Measurements from ENCODE around the gene LYVE1. TPM values are rescaled to one million over a fixed set of nuclear protein-coding genes. Genes with fewer than 3 reads are reported as not detected.
"Not testable (repeated sequence)": the region's sequence is repeated elsewhere in the genome, so short reads cannot be mapped to it uniquely, and the experiment has no call there.

LYVE1 gene
- total and polyA plus RNA-seq, 4 donors = 12.5 to 56.5 (median 31.3) TPM

GRCh38 chr11:10595840-10596239 is 27.4 kb upstream of the LYVE1 start:
- H3K4me3 ChIP-seq (ENCODE audit: low read depth, low read length); H3K4me1 ChIP-seq (ENCODE audit: control insufficient read depth, insufficient read depth, low read length); H3K27me3 ChIP-seq (ENCODE audit: control insufficient read depth, insufficient read depth, low read length); H3K9me3 ChIP-seq (ENCODE audit: control insufficient read depth, insufficient read depth, low read length); H3K27ac ChIP-seq (ENCODE audit: low read depth, low read length); H3K36me3 ChIP-seq (ENCODE audit: control insufficient read depth, insufficient read depth, low read length); DNase-seq (ENCODE audit: low read depth in 4 of 6, low spot score in 6 of 6): not testable (repeated sequence)
- WGBS (ENCODE audit: insufficient coverage) = no CpG with 5 or more reads among the region's 2 CpGs

- no peaks in the 10 kb centered on the region for H3K4me1 ChIP-seq (ENCODE audit: control insufficient read depth, insufficient read depth, low read length)
- H3K27me3 ChIP-seq (ENCODE audit: control insufficient read depth, insufficient read depth, low read length) = no peaks in the 10 kb centered on the region
- no peaks in the 10 kb centered on the region for H3K9me3 ChIP-seq (ENCODE audit: control insufficient read depth, insufficient read depth, low read length)
- no peak overlapping the region for H3K4me3 ChIP-seq (ENCODE audit: low read depth, low read length)
- H3K36me3 ChIP-seq (ENCODE audit: control insufficient read depth, insufficient read depth, low read length) = no peaks in the 10 kb centered on the region
- WGBS (ENCODE audit: insufficient coverage) = no CpG with 5 or more reads among the region's 4 CpGs
- H3K27ac ChIP-seq (ENCODE audit: low read depth, low read length) = no peak overlapping the region
- DNase-seq (ENCODE audit: low read depth in 4 of 6, low spot score in 6 of 6) = no peak
Observed at GRCh38 chr11:10594407-10594806, 25.9 kb upstream of the LYVE1 start.

GRCh38 chr11:10592331-10592730 is 23.9 kb upstream of the LYVE1 start:
- peak in 1 of 6 donors; percentile 44 for DNase-seq (ENCODE audit: low read depth in 4 of 6, low spot score in 6 of 6)
- Histone ChIP-seq H3K4me3 (ENCODE audit: low read depth, low read length) (no peak overlapping the region), H3K36me3 (ENCODE audit: control insufficient read depth, insufficient read depth, low read length) (no peaks in the 10 kb centered on the region), H3K27me3 (ENCODE audit: control insufficient read depth, insufficient read depth, low read length) (no peaks in the 10 kb centered on the region), H3K4me1 (ENCODE audit: control insufficient read depth, insufficient read depth, low read length) (no peaks in the 10 kb centered on the region), H3K9me3 (ENCODE audit: control insufficient read depth, insufficient read depth, low read length) (no peaks in the 10 kb centered on the region), H3K27ac (ENCODE audit: low read depth, low read length) (no peak overlapping the region)
- no CpG with 5 or more reads among the region's 2 CpGs for WGBS (ENCODE audit: insufficient coverage)

- H3K36me3 ChIP-seq (ENCODE audit: control insufficient read depth, insufficient read depth, low read length) = no peaks in the 10 kb centered on the region
- H3K4me1 ChIP-seq (ENCODE audit: control insufficient read depth, insufficient read depth, low read length) = no peaks in the 10 kb centered on the region
- DNase-seq (ENCODE audit: low read depth in 4 of 6, low spot score in 6 of 6) = no peak
- WGBS (ENCODE audit: insufficient coverage) = 50% methylated on average over 1 of the region's 2 CpGs
- no peak overlapping the region for H3K4me3 ChIP-seq (ENCODE audit: low read depth, low read length)
- no peaks in the 10 kb centered on the region for H3K27me3 ChIP-seq (ENCODE audit: control insufficient read depth, insufficient read depth, low read length)
- no peak overlapping the region for H3K27ac ChIP-seq (ENCODE audit: low read depth, low read length)
- no peaks in the 10 kb centered on the region for H3K9me3 ChIP-seq (ENCODE audit: control insufficient read depth, insufficient read depth, low read length)
Observed at GRCh38 chr11:10591741-10592140, 23.3 kb upstream of the LYVE1 start.

- Histone ChIP-seq H3K9me3 (ENCODE audit: control insufficient read depth, insufficient read depth, low read length) (no peaks in the 10 kb centered on the region), H3K4me1 (ENCODE audit: control insufficient read depth, insufficient read depth, low read length) (no peaks in the 10 kb centered on the region), H3K27ac (ENCODE audit: low read depth, low read length) (peak overlapping the region; percentile 37), H3K36me3 (ENCODE audit: control insufficient read depth, insufficient read depth, low read length) (no peaks in the 10 kb centered on the region), H3K4me3 (ENCODE audit: low read depth, low read length) (no peak overlapping the region), H3K27me3 (ENCODE audit: control insufficient read depth, insufficient read depth, low read length) (no peaks in the 10 kb centered on the region)
- DNase-seq (ENCODE audit: low read depth in 4 of 6, low spot score in 6 of 6) = peak in 2 of 6 donors; percentile 29 to 59
- WGBS (ENCODE audit: insufficient coverage) = no CpG with 5 or more reads among the region's 2 CpGs
Observed at GRCh38 chr11:10590218-10590915, 21.9 kb upstream of the LYVE1 start.

GRCh38 chr11:10588904-10589303 is 20.4 kb upstream of the LYVE1 start:
- Histone ChIP-seq H3K4me3 (ENCODE audit: low read depth, low read length) (no peak overlapping the region), H3K27me3 (ENCODE audit: control insufficient read depth, insufficient read depth, low read length) (no peaks in the 10 kb centered on the region), H3K4me1 (ENCODE audit: control insufficient read depth, insufficient read depth, low read length) (no peaks in the 10 kb centered on the region), H3K9me3 (ENCODE audit: control insufficient read depth, insufficient read depth, low read length) (no peaks in the 10 kb centered on the region), H3K36me3 (ENCODE audit: control insufficient read depth, insufficient read depth, low read length) (no peaks in the 10 kb centered on the region), H3K27ac (ENCODE audit: low read depth, low read length) (no peak overlapping the region)
- DNase-seq (ENCODE audit: low read depth in 4 of 6, low spot score in 6 of 6) = no peak
- 83% methylated on average over 1 of the region's 2 CpGs for WGBS (ENCODE audit: insufficient coverage)

- H3K4me1 ChIP-seq (ENCODE audit: control insufficient read depth, insufficient read depth, low read length) = no peaks in the 10 kb centered on the region
- no peak overlapping the region for H3K4me3 ChIP-seq (ENCODE audit: low read depth, low read length)
- H3K36me3 ChIP-seq (ENCODE audit: control insufficient read depth, insufficient read depth, low read length) = no peaks in the 10 kb centered on the region
- WGBS (ENCODE audit: insufficient coverage) = 67% methylated on average over 1 of the region's 3 CpGs
- no peaks in the 10 kb centered on the region for H3K9me3 ChIP-seq (ENCODE audit: control insufficient read depth, insufficient read depth, low read length)
- H3K27me3 ChIP-seq (ENCODE audit: control insufficient read depth, insufficient read depth, low read length) = no peaks in the 10 kb centered on the region
- no peak for DNase-seq (ENCODE audit: low read depth in 4 of 6, low spot score in 6 of 6)
- no peak overlapping the region for H3K27ac ChIP-seq (ENCODE audit: low read depth, low read length)
Observed at GRCh38 chr11:10587995-10588394, 19.5 kb upstream of the LYVE1 start.

GRCh38 chr11:10587388-10587787 is 18.9 kb upstream of the LYVE1 start:
- no peak overlapping the region for H3K4me3 ChIP-seq (ENCODE audit: low read depth, low read length)
- H3K9me3 ChIP-seq (ENCODE audit: control insufficient read depth, insufficient read depth, low read length) = no peaks in the 10 kb centered on the region
- H3K36me3 ChIP-seq (ENCODE audit: control insufficient read depth, insufficient read depth, low read length) = no peaks in the 10 kb centered on the region
- H3K27ac ChIP-seq (ENCODE audit: low read depth, low read length) = no peak overlapping the region
- DNase-seq (ENCODE audit: low read depth in 4 of 6, low spot score in 6 of 6) = no peak
- 88% methylated on average over 4 of the region's 7 CpGs for WGBS (ENCODE audit: insufficient coverage)
- H3K4me1 ChIP-seq (ENCODE audit: control insufficient read depth, insufficient read depth, low read length) = no peaks in the 10 kb centered on the region
- H3K27me3 ChIP-seq (ENCODE audit: control insufficient read depth, insufficient read depth, low read length) = no peaks in the 10 kb centered on the region

- Histone ChIP-seq H3K4me3 (ENCODE audit: low read depth, low read length) (no peak overlapping the region), H3K36me3 (ENCODE audit: control insufficient read depth, insufficient read depth, low read length) (no peaks in the 10 kb centered on the region), H3K27ac (ENCODE audit: low read depth, low read length) (no peak overlapping the region), H3K9me3 (ENCODE audit: control insufficient read depth, insufficient read depth, low read length) (no peaks in the 10 kb centered on the region), H3K4me1 (ENCODE audit: control insufficient read depth, insufficient read depth, low read length) (no peaks in the 10 kb centered on the region), H3K27me3 (ENCODE audit: control insufficient read depth, insufficient read depth, low read length) (no peaks in the 10 kb centered on the region)
- 67% methylated on average over 1 of the region's 3 CpGs for WGBS (ENCODE audit: insufficient coverage)
- DNase-seq (ENCODE audit: low read depth in 4 of 6, low spot score in 6 of 6) = peak in 1 of 6 donors; percentile 22
Observed at GRCh38 chr11:10584071-10584501, 15.6 kb upstream of the LYVE1 start.

- H3K4me1 ChIP-seq (ENCODE audit: control insufficient read depth, insufficient read depth, low read length) = no peaks in the 10 kb centered on the region
Observed at GRCh38 chr11:10581481-10582019, 13.1 kb upstream of the LYVE1 start.

More at GRCh38 chr11:10581481-10582019, 13.1 kb upstream of the LYVE1 start:
- 78% methylated on average over 2 of the region's 4 CpGs for WGBS (ENCODE audit: insufficient coverage)
- H3K27me3 ChIP-seq (ENCODE audit: control insufficient read depth, insufficient read depth, low read length) = no peaks in the 10 kb centered on the region
- H3K9me3 ChIP-seq (ENCODE audit: control insufficient read depth, insufficient read depth, low read length) = no peaks in the 10 kb centered on the region
- H3K27ac ChIP-seq (ENCODE audit: low read depth, low read length) = no peak overlapping the region
- no peak for DNase-seq (ENCODE audit: low read depth in 4 of 6, low spot score in 6 of 6)
- no peaks in the 10 kb centered on the region for H3K36me3 ChIP-seq (ENCODE audit: control insufficient read depth, insufficient read depth, low read length)
- H3K4me3 ChIP-seq (ENCODE audit: low read depth, low read length) = no peak overlapping the region
